Measurements from ENCODE around the gene VASP.

VASP gene

DNA sequence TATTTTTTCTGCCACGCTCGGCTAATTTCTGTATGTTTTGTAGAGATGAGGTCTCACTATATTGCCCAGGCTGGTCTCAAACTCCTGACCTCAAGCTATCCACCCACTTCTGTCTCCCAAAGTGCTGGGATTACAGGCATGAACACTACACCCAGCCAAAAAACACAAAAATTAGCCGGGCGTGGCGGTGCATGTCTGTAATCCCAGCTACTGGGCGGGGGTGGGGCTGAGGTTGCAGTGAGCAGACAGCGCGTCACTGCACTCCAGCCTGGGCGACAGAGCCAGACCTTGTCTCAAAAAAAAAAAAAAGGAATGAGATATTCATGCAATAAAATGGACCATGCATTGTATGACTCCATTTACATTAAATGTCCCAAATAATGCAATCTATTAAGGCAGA is 32.2 kb downstream of the VASP start:
- TF ChIP-seq, protein P1, sequence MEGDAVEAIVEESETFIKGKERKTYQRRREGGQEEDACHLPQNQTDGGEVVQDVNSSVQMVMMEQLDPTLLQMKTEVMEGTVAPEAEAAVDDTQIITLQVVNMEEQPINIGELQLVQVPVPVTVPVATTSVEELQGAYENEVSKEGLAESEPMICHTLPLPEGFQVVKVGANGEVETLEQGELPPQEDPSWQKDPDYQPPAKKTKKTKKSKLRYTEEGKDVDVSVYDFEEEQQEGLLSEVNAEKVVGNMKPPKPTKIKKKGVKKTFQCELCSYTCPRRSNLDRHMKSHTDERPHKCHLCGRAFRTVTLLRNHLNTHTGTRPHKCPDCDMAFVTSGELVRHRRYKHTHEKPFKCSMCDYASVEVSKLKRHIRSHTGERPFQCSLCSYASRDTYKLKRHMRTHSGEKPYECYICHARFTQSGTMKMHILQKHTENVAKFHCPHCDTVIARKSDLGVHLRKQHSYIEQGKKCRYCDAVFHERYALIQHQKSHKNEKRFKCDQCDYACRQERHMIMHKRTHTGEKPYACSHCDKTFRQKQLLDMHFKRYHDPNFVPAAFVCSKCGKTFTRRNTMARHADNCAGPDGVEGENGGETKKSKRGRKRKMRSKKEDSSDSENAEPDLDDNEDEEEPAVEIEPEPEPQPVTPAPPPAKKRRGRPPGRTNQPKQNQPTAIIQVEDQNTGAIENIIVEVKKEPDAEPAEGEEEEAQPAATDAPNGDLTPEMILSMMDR (IDR thresholded peaks at IDR 0.05): no peak
- Histone ChIP-seq H3K4me3 (no peak overlapping the region), H3K27ac (no peak overlapping the region)
- DNase-seq (ENCODE audit: low spot score): no peak

DNA sequence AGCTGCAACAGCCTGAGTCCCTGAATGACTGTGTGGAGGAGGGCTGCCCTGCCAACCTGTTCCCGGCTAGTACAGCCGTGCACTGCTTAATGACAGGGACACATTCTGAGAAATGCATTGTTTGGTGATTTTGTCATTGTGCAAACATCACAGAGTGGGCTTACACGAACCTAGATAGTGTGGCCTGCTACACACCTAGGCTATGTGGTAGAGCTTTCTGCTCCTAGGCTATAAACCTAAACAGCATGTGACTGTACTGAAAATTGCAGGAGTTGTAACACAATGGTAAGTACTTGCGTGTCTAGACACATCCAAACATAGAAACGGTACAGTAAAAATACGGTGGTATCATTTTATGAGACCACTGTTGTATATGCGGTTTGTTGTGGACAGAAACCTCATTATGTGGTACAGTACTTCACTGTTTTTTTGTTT is 35.0 kb downstream of the VASP start:
- TF ChIP-seq, protein P1 (IDR thresholded peaks at IDR 0.05): no peak
- Histone ChIP-seq H3K4me3 (no peak overlapping the region), H3K27ac (no peak overlapping the region)
- no peak for DNase-seq (ENCODE audit: low spot score)

DNA sequence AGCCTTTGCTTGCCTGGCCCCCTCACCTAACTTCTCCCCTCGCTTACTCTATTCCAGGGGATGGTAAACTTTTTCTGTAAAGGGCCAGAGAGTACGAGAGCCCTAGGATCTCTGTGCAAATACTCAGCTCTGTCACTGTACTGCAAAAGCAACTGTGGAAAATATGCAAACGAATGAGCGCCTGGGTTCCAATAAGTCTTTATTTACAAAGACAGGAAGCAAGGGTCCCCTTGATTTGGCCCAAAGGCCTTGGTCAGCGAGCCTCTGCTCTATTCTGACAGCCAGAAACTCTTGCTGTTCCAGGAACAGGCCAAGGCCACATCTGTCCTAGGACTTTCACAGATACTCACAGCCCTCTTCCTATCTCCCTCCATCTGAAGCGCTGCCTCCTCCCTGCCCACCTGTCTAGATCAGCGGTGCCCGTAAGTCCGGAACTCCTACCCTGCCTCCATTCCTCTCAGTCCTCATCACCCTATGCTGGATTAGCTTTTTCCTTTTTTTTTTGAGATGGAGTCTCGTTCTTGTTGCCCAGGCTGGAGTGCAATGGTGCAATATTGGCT is 40.0 kb downstream of the VASP start:
- Histone ChIP-seq H3K4me3 (no peak overlapping the region), H3K27ac (no peak overlapping the region)
- no peak for DNase-seq (ENCODE audit: low spot score)
- TF ChIP-seq, protein P1 (IDR thresholded peaks at IDR 0.05): no peak

DNA sequence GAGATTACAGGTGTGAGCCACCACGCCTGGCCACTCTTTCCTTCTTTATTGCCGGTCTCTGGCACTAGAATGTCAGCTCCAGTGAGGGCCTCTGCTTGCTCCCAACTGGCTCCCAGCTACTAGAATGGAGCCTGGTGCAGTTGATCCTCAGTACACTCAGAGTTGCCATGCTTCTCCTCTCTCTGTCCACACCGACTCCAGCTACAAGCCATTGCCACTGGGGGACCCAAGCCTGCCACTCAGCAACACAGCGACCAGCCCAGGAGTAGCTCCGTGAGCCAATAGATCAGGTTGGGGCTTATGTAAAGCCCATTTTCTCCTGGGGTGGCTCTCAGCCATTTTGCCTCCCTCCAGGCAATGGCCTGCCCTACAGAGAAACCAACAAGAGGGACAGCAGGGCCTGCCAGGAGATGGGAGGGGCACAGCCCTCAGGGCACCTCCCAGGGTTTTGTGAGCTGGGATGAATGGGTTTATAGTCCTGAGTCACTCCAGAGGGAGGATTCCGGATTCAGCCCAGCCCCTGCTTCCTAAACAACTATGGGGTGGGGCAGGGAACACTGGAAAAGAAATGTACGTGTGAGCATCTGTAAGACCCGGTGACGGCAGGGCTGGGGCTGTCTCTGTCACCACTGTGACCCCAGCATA is 40.8 kb downstream of the VASP start:
- TF ChIP-seq, protein P1 (IDR thresholded peaks at IDR 0.05): no peak
- DNase-seq (ENCODE audit: low spot score): no peak
- Histone ChIP-seq H3K27ac (peak overlapping the region in 1 of 2 donors; percentile 5), H3K4me3 (no peak overlapping the region)

DNA sequence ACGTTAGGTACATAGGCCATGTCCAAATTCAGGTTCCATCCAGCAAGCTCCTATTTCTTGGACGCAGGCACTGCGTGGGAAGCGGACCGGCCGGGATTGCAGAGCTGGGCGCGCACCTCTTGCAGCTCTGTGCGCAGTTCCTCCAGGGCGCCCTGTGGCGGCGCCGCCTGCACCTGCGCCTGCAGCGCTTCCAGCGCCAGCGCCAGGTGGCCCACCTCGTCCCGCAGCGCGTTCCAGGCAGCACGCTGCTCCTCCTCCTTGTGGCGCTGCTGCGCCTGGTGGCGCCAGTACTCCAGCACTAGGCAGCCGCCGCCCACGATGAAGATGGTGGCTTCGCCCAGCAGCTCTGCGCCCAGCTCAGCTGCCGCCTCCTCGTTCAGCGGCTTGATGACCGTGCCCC is 46.2 kb downstream of the VASP start:
- TF ChIP-seq, protein P1 (IDR thresholded peaks at IDR 0.05): no peak
- Histone ChIP-seq H3K27ac (no peak overlapping the region), H3K4me3 (no peak overlapping the region)
- DNase-seq (ENCODE audit: low spot score): no peak

DNA sequence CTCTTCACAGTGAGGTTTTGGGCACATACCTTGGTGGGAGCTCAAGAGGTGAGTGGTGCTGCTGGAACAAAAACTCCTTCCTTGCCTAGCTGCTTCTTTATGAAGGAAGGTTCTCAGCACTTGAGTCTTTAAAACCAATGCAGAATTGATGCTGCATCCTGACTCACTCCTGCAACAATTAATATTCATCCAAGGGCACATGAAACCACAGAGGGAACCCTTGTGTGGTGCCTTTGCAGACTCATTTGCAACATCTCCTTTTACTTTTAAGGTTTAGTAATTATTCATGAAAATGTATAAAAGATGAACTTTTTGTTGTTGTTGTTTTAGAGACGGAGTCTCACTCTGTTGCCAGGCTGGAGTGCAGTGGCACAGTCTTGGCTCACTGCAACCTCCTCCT is 47.2 kb downstream of the VASP start:
- Histone ChIP-seq H3K27ac (no peak overlapping the region), H3K4me3 (no peak overlapping the region)
- DNase-seq (ENCODE audit: low spot score): no peak
- TF ChIP-seq, protein P1 (IDR thresholded peaks at IDR 0.05): no peak

DNA sequence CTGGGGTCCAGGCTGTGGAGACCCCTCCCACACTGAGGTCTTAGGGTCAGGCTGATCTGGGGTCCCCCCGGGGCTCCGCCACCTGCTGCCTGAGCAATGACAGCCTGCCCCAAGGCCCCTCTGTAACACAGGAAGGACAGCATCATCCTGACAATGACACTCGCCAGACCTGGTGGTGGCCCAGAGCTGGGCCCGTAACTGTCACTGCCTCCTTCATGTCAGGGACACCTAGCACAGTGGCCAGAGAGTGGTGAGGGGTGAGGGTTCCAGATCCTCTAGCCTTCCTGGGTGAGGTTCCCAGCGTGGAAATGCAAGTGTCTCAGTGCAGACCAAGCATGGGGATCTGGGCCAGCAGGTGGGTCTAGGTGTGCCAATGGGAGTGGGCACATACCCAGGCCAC is 49.6 kb downstream of the VASP start:
- TF ChIP-seq, protein P1 (IDR thresholded peaks at IDR 0.05): no peak
- no peak for DNase-seq (ENCODE audit: low spot score)
- no peak overlapping the region for H3K27ac ChIP-seq
- no peak overlapping the region for H3K4me3 ChIP-seq

Measured in coronary artery (tissue), 2 donors.